Right renal pelvis (tissue), 4 donors: ENCODE measurements around the gene CGREF1. TPM values are rescaled to one million over a fixed set of nuclear protein-coding genes. Genes with fewer than 3 reads are reported as not detected.

ENCODE experiments used
- DNase-seq, 4 donors: peaks; one replicate each; pipeline ENCODE4 v3.0.0-alpha.2; 2013; ENCODE audit warnings: low read depth in 4 of 4, low spot score in 3 of 4, missing footprints in 1 of 4
- polyA plus RNA-seq, 4 donors: library from polyadenylated mRNA; unstranded; fragments of 120-200 nt; gene quantifications; one replicate each; pipeline ENCODE4 v1.2.1, GENCODE V29; 2013; ENCODE audit not compliant: insufficient read length in 4 of 4

The CGREF1 gene
- 1 to 10 TPM; 4.6 to 7.5 (median 6.1) TPM for polyA plus RNA-seq

GRCh38 chr2:27118525-27119329, at the start of gene CGREF1:
Gene CGREF1 (minus strand): TSS chr2:27119128. CDS start chr2:27104366, 14,762 bp downstream.
- no peak for DNase-seq

- DNase-seq: no peak
Observed at GRCh38 chr2:27164960-27165763, 46.2 kb upstream of the CGREF1 start.

GRCh38 chr2:27162151-27163121, 43.5 kb upstream of the CGREF1 start:
- no peak for DNase-seq

GRCh38 chr2:27160191-27160590, 41.3 kb upstream of the CGREF1 start:
- DNase-seq: no peak

- DNase-seq: no peak
Observed at GRCh38 chr2:27159271-27159670, 40.3 kb upstream of the CGREF1 start.

GRCh38 chr2:27158468-27158867, 39.5 kb upstream of the CGREF1 start:
- DNase-seq: no peak

- DNase-seq: no peak
Observed at GRCh38 chr2:27155069-27155520, 36.2 kb upstream of the CGREF1 start.

GRCh38 chr2:27154488-27154887, 35.6 kb upstream of the CGREF1 start:
- peak in 2 of 4 donors; percentile 16 to 35 for DNase-seq

GRCh38 chr2:27152796-27153464, 34.0 kb upstream of the CGREF1 start:
- no peak for DNase-seq

- DNase-seq: no peak
Observed at GRCh38 chr2:27152102-27152795, 33.3 kb upstream of the CGREF1 start.

- no peak for DNase-seq
Observed at GRCh38 chr2:27150639-27151230, 31.8 kb upstream of the CGREF1 start.

GRCh38 chr2:27149570-27150405, 30.9 kb upstream of the CGREF1 start:
- no peak for DNase-seq

GRCh38 chr2:27148801-27149439, 30.0 kb upstream of the CGREF1 start, which contains the start of gene TCF23:
Gene TCF23 (plus strand): TSS chr2:27149004. CDS start chr2:27149134, 130 bp downstream.
- DNase-seq: peak in 2 of 4 donors; percentile 18 to 36

GRCh38 chr2:27147935-27148334, 29.0 kb upstream of the CGREF1 start:
- DNase-seq: no peak

GRCh38 chr2:27145682-27146081, 26.8 kb upstream of the CGREF1 start:
- no peak for DNase-seq

- no peak for DNase-seq
Observed at GRCh38 chr2:27143285-27143684, 24.4 kb upstream of the CGREF1 start.

GRCh38 chr2:27139310-27139709, 20.4 kb upstream of the CGREF1 start, which contains the start of gene PRR30:
Gene PRR30 (minus strand): TSS chr2:27139410. CDS start chr2:27138329, 1,081 bp downstream.
- no peak for DNase-seq
